RPMI7951 (cell line): ENCODE measurements around the gene MAZ. TPM values are rescaled to one million over a fixed set of nuclear protein-coding genes. Genes with fewer than 3 reads are reported as not detected.
"Not testable (repeated sequence)": the region's sequence is repeated elsewhere in the genome, so short reads cannot be mapped to it uniquely, and the experiment has no call there.

Experiments
- DNase-seq: peaks from one replicate; pipeline ENCODE4 v3.0.0-alpha.2; 2012; ENCODE audit warnings: low read depth
- total RNA-seq: library from RNA; depleted of rRNA; stranded (reverse); fragments of >200 nt; shearing (Covaris generic); gene quantifications from 2 replicates; pipeline ENCODE4 v1.2.3, GENCODE V29; 2014; rRNA removed

MAZ gene
- total RNA-seq = 114 and 181 TPM in 2 replicates

- no peak for DNase-seq
Observed at GRCh38 chr16:29806099-29806579, at the start of gene MAZ. Gene MAZ, plus strand, starts transcription at chr16:29806529. Its CDS starts 173 bp downstream, at chr16:29806702.

DNA sequence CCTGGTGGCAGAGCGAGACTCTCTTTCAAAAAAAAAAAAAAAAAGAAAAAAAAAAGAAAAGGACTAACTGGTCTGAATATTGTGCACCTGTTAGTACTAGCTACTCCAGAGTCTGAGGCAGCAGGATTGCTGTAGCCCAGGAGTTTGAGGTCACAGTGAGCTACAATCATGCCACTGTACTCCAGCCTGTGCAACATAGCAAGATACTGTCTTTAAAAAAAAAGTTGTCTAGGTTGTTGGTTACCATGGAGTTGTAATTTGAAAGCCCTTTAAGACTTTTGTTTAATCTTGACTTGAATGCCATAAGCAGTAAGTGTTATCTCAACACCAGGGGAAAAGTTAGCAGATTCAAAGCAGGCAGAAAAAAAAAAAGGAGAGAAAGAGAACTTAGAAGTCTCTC lies 49.7 kb upstream of the MAZ start:
- DNase-seq = no peak

DNA sequence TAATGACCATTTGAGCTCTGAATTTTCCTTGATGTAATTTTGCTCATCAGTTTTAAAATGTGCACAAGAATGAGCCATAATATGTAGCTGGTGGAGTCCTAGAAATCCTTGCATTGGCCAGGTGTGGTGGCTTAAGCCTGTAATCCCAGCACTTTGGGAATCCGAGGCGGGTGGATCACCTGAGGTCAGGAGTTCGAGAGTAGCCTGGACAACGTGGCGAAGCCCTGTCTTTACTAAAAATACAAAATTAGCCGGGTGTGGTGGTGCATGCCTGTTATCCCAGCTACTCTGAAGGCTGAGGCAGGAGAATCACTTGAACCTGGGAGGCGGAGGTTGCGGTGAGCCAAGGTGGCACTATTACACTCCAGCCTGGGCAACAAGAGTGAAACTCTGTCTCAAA lies 49.2 kb upstream of the MAZ start:
- DNase-seq = not testable (repeated sequence)

GRCh38 chr16:29757950-29758466 lies 48.3 kb upstream of the MAZ start:
- DNase-seq = no peak

- no peak for DNase-seq
Observed at GRCh38 chr16:29760567-29761279, 45.6 kb upstream of the MAZ start.

DNA sequence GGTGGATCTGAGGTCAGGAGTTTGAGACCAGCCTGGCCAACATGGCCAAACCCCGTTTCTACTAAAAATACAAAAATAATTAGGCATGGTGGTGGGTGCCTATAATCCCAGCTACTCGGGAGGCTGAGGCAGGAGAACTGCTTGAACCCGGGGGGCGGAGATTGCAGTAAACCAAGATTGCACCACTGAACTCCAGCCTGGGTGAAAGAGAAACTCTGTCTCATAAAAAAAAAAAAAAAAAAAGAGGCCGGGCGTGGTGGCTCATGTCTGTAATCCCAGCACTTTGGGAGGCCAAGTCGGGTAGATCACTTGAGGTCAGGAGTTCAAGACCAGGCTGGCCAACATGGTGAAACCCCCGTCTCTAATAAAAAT lies 45.1 kb upstream of the MAZ start:
- DNase-seq = not testable (repeated sequence)

DNA sequence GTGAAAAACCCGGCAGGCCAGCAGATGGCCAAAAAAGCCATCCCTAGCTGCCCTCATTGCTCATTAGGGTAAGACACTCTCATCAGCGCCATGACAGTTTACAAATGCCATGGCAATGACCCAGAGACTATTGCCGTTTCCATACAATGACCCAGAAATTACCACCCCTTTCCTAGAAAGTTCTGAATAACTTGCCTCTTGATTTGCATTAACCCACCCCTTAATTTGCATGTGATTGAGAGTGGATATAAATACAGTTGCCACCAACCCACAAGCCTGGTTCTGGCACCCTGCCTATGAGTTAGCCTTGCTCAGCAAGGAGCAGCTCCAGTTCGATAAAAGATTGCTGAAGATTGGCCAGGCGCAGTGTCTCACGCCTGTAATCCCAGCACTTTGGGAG lies 44.4 kb upstream of the MAZ start:
- no peak for DNase-seq

- no peak for DNase-seq
Observed at GRCh38 chr16:29763326-29763725, 43.0 kb upstream of the MAZ start.

DNA sequence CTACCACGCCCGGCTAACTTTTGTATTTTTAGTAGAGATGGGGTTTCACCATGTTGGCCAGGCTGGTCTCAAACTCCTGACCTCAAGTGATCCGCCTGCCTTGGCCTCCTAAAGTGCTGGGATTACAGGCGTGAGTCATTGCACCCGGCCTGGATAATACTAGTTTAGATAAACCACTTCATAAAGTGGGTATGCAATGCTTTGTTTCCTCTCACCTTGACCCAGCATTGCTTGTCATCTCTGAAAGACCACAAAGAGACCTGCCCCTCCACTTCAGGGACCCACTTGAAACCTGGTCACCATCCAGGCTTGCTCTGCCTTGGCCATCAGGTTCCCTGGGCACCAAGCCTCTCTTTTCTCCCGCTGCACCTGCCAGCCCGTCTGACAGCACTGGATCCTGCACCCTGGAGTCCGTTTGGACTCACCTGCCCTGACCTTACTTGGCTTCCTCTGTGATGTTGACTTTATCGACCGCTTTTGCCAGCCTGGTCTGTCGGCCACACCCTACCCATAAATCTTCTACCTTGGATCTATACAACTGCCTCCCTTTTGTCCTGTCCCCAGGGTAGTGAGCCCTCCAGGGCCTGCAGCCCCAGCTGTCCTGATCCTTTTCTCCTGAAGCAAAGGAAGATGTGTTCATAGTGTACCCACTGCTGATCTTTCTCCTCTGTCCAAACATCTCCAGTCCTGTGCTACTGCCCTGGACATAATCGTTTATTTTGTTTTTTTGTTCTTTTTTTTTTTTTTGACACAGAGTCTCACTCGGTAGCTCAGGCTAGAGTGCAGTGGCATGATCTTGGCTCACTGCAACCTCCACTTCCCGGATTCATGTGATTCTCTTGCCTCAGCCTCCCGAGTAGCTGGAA lies 40.9 kb upstream of the MAZ start:
- DNase-seq = no peak

DNA sequence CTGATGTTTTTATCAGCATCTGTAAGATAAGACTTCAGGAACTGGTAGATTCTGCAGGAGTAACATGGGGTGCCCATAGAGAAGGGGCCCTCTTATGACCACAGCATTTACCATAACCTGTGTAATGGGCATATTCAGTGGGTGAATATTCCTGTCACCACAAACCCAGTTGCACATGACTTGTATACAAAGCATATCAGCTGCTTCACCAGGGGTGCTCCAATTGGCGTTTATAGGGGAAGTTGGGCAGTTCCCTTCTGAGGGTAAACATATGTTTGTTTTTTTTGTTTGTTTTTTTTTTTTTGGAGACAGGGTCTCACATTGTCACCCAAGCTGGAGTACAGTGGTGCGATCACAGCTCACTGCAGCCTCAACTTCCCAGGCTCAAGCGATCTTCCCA lies 39.8 kb upstream of the MAZ start:
- DNase-seq = no peak

DNA sequence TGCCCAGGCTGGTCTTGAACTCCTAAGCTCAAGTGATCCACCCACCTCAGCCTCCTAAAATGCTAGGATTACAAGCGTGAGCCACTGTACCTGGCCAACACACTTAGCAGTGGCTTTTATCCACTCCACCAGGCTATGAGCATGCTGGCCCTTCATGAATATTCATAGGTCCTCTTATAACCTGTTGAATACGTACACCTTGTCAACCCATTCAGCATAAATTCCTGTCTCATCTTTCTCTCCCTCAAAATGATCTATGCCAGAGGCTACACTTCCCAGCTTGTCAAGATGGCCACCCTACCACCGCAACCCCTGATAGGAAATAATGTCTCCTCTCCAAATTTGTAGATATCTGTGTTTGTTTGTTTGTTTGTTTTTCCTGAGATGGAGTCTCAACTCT lies 39.3 kb upstream of the MAZ start:
- no peak for DNase-seq

GRCh38 chr16:29769507-29769906 lies 36.8 kb upstream of the MAZ start:
- DNase-seq = no peak

DNA sequence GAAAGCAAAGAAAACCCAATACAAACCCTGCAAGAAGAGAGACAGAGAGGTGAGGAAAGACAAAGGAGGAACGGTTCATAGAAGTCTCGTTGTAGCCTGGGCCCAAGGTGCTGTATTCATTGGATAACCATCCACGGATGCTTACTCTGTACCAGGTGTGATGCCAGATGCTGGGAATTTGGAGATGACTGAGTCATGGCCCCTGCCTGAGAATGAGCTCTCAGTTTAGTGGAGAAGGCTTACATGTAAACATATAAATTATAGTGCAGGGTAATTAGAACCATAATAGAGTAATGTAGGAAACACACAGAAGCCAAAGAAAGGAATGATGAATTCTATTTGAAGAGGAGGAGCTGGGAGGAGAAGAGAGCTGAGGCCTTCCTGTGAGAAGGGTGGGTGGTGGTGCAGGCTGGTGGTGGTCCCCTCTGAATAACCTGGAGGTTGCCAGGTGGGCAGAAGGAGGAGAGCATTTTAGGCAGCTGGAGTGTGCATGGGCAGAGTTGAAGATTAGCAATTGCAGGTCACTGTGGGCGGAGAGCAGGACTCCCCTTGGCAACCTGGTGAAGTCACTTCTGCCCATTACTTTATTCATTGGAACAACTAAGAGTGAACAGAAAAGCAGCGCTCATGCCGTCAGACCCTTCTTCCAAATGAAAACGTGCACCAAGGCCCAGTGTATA lies 35.9 kb upstream of the MAZ start:
- DNase-seq = no peak

- not testable (repeated sequence) for DNase-seq
Observed at GRCh38 chr16:29772330-29772729, 34.0 kb upstream of the MAZ start.

- DNase-seq = no peak
Observed at GRCh38 chr16:29774730-29775129, 31.6 kb upstream of the MAZ start.

- peak; percentile 78 for DNase-seq
Observed at GRCh38 chr16:29775742-29776408, 30.5 kb upstream of the MAZ start.

GRCh38 chr16:29777576-29778350 lies 28.6 kb upstream of the MAZ start, which contains the start of gene ZG16:
Gene ZG16, plus strand, starts transcription at chr16:29778256. Its CDS starts 1,011 bp downstream, at chr16:29779267.
- DNase-seq = no peak

DNA sequence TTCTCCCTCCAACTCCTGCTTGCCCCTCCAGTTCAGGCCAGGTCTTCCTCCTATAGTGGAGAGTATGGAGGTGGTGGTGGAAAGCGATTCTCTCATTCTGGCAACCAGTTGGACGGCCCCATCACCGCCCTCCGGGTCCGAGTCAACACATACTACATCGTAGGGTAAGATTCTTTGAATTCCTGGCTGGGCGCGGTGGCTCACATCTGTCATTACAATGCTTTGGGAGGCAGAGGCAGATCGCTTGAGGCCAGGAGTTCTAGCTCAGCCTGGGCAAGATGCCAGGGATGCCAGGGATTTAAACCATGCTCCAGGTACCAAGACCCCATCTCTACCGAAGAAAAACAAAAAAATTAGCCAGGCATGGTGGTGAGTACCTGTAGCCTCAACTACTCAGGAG lies 26.9 kb upstream of the MAZ start:
- peak; percentile 55 for DNase-seq

GRCh38 chr16:29783094-29783953 lies 23.0 kb upstream of the MAZ start:
- not testable (repeated sequence) for DNase-seq

DNA sequence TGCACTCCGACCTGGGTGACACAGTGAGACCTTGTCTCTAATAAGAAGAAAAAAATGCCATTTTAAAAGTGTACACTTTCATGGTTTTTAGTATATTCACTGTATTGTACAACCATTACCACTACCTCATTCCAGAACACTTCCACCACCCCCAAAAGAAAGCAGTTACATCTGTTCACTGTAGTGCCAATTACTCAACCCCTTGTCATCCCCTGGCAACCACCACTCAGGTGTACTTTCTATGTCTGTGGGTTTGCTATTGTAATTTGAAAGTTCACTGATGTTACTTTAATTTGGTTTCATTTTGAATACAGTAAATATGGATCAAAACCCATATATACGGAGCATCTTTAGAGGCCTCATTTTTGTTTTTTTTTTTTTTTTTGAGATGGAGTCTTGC lies 22.2 kb upstream of the MAZ start:
- no peak for DNase-seq
